T-helper 2 cell treated with Interferon-gamma antibody and Interleukin-4, amounts not matched to agents 5 μg/mL and 100 μg/mL, for 36 hours (primary cell): ENCODE measurements around the gene PHKA2.
"Not testable (repeated sequence)": the region's sequence is repeated elsewhere in the genome, so short reads cannot be mapped to it uniquely, and the experiment has no call there.

Experiments
- DNase-seq: peaks from one replicate; pipeline ENCODE4 v3.0.0; 2021; ENCODE audit warnings: low spot score
- H3K27ac Mint-ChIP-seq: one replicate; pipeline ENCODE4 v1.8.0; 2021; ENCODE audit warnings: mild to moderate bottlenecking, mixed read lengths
- H3K27me3 Mint-ChIP-seq: one replicate; pipeline ENCODE4 v1.8.0; 2021; ENCODE audit warnings: low read depth, mixed read lengths
- H3K36me3 Mint-ChIP-seq: one replicate; pipeline ENCODE4 v1.8.0; 2021; ENCODE audit warnings: low read depth, mixed read lengths
- H3K4me1 Mint-ChIP-seq: one replicate; pipeline ENCODE4 v1.8.0; 2021; ENCODE audit warnings: low read depth, mixed read lengths
- H3K4me3 Mint-ChIP-seq: one replicate; pipeline ENCODE4 v1.8.0; 2022; ENCODE audit warnings: mild to moderate bottlenecking, moderate library complexity, mixed read lengths
- H3K9me3 Mint-ChIP-seq: one replicate; pipeline ENCODE4 v1.8.0; 2021; ENCODE audit warnings: mixed read lengths

Gene PHKA2

DNA sequence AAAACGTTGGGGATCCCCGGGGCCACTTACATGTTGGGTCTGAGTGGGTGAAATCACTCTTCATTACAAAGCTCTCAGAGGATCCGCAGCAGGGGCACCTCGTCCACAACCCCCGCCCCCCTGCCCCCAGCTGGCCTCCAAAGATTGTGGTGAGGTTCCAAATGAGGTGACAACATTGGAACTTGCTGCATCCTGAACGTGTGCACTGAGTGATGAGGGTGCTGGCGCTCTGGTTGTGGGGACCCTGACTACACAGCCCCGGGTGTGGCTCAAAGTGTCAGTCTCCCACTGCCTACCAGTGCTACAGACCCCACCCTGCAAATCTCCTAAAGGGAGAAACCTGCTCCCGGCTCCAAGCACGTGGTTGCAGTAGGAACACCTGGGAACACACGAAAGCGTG is 111.9 kb downstream of the PHKA2 start:
- Mint-ChIP-seq H3K27me3 (no peaks in the 10 kb centered on the region), H3K36me3 (no peaks in the 10 kb centered on the region), H3K4me3 (no peak overlapping the region), H3K4me1 (no peaks in the 10 kb centered on the region), H3K9me3 (no peaks in the 10 kb centered on the region), H3K27ac (no peak overlapping the region)
- no peak for DNase-seq

DNA sequence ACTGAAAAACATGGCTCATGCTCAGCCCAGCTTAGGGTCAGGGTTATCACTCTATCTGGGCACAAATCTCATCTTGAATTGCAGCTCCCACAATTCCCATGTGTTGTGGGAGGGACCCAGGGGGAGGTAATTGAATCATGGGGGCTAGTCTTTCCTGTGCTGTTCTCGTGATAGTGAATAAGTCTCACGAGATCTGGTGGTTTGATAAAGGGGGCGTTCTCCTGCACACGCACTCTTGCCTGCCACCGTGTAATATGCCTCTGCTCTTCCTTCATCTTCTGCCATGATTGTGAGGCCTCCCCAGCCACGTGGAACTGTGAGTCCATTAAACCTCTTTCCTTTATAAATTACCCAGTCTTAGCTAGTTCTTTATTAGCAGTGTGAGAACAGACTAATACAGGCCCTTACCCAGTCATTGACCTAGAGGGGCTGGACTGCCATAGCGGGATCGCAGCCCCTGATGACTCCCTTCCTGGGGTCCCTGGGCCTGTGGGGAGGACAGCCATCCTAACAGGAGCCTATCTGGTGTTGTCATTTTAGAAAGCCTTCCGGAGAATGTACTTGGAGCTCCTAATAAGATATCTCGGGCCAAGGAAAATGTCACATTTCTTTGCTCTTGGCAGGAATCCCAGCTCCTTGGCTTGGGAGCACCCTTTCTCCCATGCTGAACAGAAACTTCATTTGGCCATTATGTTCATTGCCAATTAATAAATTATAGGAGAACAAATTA is 112.6 kb downstream of the PHKA2 start:
- Mint-ChIP-seq H3K36me3 (no peaks in the 10 kb centered on the region), H3K4me3 (no peak overlapping the region)
- DNase-seq: no peak

DNA sequence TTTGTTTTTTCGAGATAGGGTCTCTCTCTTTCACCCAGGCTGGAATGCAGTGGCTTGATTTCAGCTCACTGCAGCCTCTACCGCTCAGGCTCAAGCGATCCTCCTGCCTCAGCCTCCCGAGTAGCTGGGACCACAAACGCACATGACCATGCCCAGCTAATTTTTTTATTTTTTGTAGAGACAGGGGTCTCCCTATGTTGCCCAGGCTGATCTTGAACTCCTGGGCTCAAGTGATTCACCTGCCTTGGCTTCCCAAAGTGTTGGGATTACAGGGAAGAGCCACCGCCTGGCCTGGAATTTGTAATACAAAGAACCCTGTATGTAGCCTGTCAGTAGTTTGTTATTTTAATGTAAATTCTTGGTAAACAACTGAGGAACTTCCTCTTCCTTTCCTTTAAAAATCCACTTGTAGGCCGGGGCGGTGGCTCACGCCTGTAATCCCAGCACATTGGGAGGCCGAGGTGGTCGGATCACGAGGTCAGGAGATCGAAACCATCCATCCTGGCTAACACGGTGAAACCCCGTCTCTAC is 119.5 kb downstream of the PHKA2 start:
- Mint-ChIP-seq H3K36me3 (no peaks in the 10 kb centered on the region), H3K27me3 (no peaks in the 10 kb centered on the region), H3K9me3 (no peaks in the 10 kb centered on the region), H3K4me1 (no peaks in the 10 kb centered on the region), H3K27ac (no peak overlapping the region), H3K4me3 (no peak overlapping the region)
- DNase-seq: no peak

More for the DNA sequence above, 112.6 kb downstream of the PHKA2 start:
- no peak overlapping the region for H3K27ac Mint-ChIP-seq
- no peaks in the 10 kb centered on the region for H3K4me1 Mint-ChIP-seq
- no peaks in the 10 kb centered on the region for H3K9me3 Mint-ChIP-seq
- H3K27me3 Mint-ChIP-seq: no peaks in the 10 kb centered on the region

GRCh38 chrX:18861511-18861910 is 122.4 kb downstream of the PHKA2 start:
- no peak overlapping the region for H3K27ac Mint-ChIP-seq
- no peak overlapping the region for H3K4me3 Mint-ChIP-seq
- DNase-seq: no peak
- H3K9me3 Mint-ChIP-seq: no peaks in the 10 kb centered on the region
- no peaks in the 10 kb centered on the region for H3K4me1 Mint-ChIP-seq
- no peaks in the 10 kb centered on the region for H3K36me3 Mint-ChIP-seq
- no peaks in the 10 kb centered on the region for H3K27me3 Mint-ChIP-seq

- DNase-seq: no peak
- no peaks in the 10 kb centered on the region for H3K36me3 Mint-ChIP-seq
- H3K9me3 Mint-ChIP-seq: no peaks in the 10 kb centered on the region
- no peaks in the 10 kb centered on the region for H3K4me1 Mint-ChIP-seq
- H3K27me3 Mint-ChIP-seq: no peaks in the 10 kb centered on the region
- H3K27ac Mint-ChIP-seq: no peak overlapping the region
- no peak overlapping the region for H3K4me3 Mint-ChIP-seq
These were observed 127.3 kb downstream of the PHKA2 start for GRCh38 chrX:18856645-18856997.

GRCh38 chrX:18855919-18856644 is 127.8 kb downstream of the PHKA2 start:
- H3K27ac Mint-ChIP-seq: no peak overlapping the region
- H3K36me3 Mint-ChIP-seq: no peaks in the 10 kb centered on the region
- H3K9me3 Mint-ChIP-seq: no peaks in the 10 kb centered on the region
- no peaks in the 10 kb centered on the region for H3K27me3 Mint-ChIP-seq
- DNase-seq: no peak
- no peak overlapping the region for H3K4me3 Mint-ChIP-seq
- no peaks in the 10 kb centered on the region for H3K4me1 Mint-ChIP-seq

GRCh38 chrX:18847901-18848300 is 136.0 kb downstream of the PHKA2 start:
- not testable (repeated sequence) for H3K27me3 Mint-ChIP-seq, H3K4me1 Mint-ChIP-seq, H3K4me3 Mint-ChIP-seq, H3K9me3 Mint-ChIP-seq, DNase-seq, H3K27ac Mint-ChIP-seq, H3K36me3 Mint-ChIP-seq
